Type B pancreatic cell (in vitro differentiated cells): ENCODE results near the gene DGKI. TPM values are rescaled to one million over a fixed set of nuclear protein-coding genes. Genes with fewer than 3 reads are reported as not detected.
A peak's percentile ranks its signal among the peaks of the same experiment; 100 is the strongest.

ENCODE experiments used
- DNase-seq: peaks from one replicate; pipeline ENCODE4 v3.0.0; 2021; ENCODE audit warnings: mixed read lengths; ENCODE audit not compliant: unreplicated experiment; ENCODE audit errors: extremely low spot score
- H3K27ac Mint-ChIP-seq: 2 replicates; pipeline ENCODE4 v1.8.0; 2021; ENCODE audit warnings: mild to moderate bottlenecking, mixed read lengths
- H3K27me3 Mint-ChIP-seq: 2 replicates; pipeline ENCODE4 v1.8.0; 2021; ENCODE audit warnings: mixed read lengths
- H3K36me3 Mint-ChIP-seq: 2 replicates; pipeline ENCODE4 v1.8.0; 2021; ENCODE audit warnings: mixed read lengths
- H3K4me1 Mint-ChIP-seq: one replicate; pipeline ENCODE4 v1.8.0; 2021; ENCODE audit warnings: mixed read lengths; ENCODE audit not compliant: unreplicated experiment
- H3K4me3 Mint-ChIP-seq: 2 replicates; pipeline ENCODE4 v1.8.0; 2021; ENCODE audit warnings: mild to moderate bottlenecking, mixed read lengths
- H3K9me3 Mint-ChIP-seq: 2 replicates; pipeline ENCODE4 v1.8.0; 2021; ENCODE audit warnings: mixed read lengths
- CTCF ChIP-seq: fragments of 200-600 bp; sonication (generic); conservative IDR thresholded peaks from 2 replicates; pipeline ENCODE4 v1.5.0; 2021; ENCODE audit warnings: antibody characterized with exemption, mild to moderate bottlenecking
- total RNA-seq: library from RNA; stranded (reverse); gene quantifications from 2 replicates; pipeline ENCODE4 v1.2.1, GENCODE V29; 2021; ENCODE audit warnings: low replicate concordance

Gene DGKI
- total RNA-seq, 1 donor from 2014 or later = 2.8 TPM

DNA sequence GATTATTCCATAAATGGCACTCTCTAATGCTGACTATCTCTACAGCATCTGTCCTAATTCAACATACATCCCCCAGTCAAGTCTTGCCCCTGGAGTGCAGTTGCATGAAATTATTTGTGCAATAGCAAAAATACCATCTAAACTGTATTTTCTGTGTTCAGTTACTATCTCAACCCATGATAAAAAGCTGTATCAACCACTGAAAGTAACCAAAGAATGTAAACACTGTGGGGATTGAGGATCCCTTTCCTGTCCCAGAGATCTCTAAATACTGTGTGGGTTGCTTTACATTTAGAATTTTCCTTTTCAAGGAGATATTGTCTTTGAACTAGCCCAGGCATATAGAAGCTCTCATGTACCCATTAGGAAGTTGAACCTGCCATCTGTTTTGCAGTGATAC, 23.9 kb upstream of the DGKI start:
- peaks cover 5% of the 10 kb centered on the region for H3K4me1 Mint-ChIP-seq
- H3K9me3 Mint-ChIP-seq = peaks cover 9% of the 10 kb centered on the region
- TF ChIP-seq CTCF = no peak
- no peaks in the 10 kb centered on the region for H3K27me3 Mint-ChIP-seq
- no peak overlapping the region for H3K27ac Mint-ChIP-seq
- peaks cover 60% of the 10 kb centered on the region for H3K36me3 Mint-ChIP-seq
- H3K4me3 Mint-ChIP-seq = no peak overlapping the region
- DNase-seq = no peak

DNA sequence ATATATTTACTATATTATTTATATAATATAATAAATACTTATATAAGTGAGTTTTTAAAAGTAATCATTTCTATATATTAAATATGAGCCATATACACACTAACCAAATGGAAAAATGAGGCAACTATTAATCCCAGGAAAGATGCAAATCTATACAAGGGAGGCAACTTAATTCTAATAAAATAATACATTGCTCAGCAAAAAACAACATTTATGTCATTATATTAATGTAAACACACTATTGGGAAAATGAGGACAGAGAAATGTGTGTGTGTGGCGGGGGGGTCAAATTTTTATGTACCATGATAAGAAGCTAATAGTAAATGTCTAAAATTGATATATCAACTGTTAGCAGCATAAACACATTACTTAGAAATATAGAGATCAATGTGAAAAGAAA, 23.3 kb upstream of the DGKI start:
- no peak for DNase-seq
- TF ChIP-seq CTCF = no peak
- no peak overlapping the region for H3K4me3 Mint-ChIP-seq

DNA sequence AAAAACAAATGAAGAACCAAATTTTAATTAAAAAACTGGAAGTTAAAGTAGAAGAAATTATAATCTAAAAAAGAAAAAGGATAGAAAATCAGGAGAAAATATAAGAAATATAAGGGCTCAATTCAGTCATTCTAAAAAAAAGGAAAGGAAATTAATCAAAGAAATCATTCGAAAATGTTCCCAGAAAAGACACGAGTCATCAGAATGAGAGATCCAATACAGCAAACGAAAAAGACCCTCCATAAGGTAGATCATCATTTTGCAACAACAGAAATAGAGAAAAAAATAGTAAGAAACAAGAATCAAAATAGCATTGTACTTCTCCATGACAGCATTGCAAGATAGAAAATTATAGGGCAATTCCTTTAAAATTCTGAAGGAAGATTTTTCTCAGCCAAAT, 22.5 kb upstream of the DGKI start:
- no peak overlapping the region for H3K4me3 Mint-ChIP-seq
- no peak for TF ChIP-seq CTCF
- H3K27ac Mint-ChIP-seq = no peak overlapping the region
- H3K27me3 Mint-ChIP-seq = no peaks in the 10 kb centered on the region
- no peaks in the 10 kb centered on the region for H3K4me1 Mint-ChIP-seq
- peaks cover 61% of the 10 kb centered on the region for H3K36me3 Mint-ChIP-seq
- peaks cover 13% of the 10 kb centered on the region for H3K9me3 Mint-ChIP-seq
- DNase-seq = no peak

More for the DNA sequence above, 23.3 kb upstream of the DGKI start:
- H3K4me1 Mint-ChIP-seq = peaks cover 5% of the 10 kb centered on the region
- H3K9me3 Mint-ChIP-seq = peaks cover 13% of the 10 kb centered on the region
- peaks cover 63% of the 10 kb centered on the region for H3K36me3 Mint-ChIP-seq
- H3K27me3 Mint-ChIP-seq = no peaks in the 10 kb centered on the region
- H3K27ac Mint-ChIP-seq = no peak overlapping the region

GRCh38 chr7:137867289-137867688, 20.5 kb upstream of the DGKI start:
- DNase-seq = no peak
- Mint-ChIP-seq H3K27ac (no peak overlapping the region), H3K4me1 (no peaks in the 10 kb centered on the region), H3K36me3 (peaks cover 60% of the 10 kb centered on the region), H3K4me3 (no peak overlapping the region), H3K27me3 (no peaks in the 10 kb centered on the region), H3K9me3 (peaks cover 13% of the 10 kb centered on the region)
- TF ChIP-seq CTCF = no peak

GRCh38 chr7:137865764-137866163, 19.0 kb upstream of the DGKI start:
- Mint-ChIP-seq H3K27me3 (no peaks in the 10 kb centered on the region), H3K36me3 (peaks cover 63% of the 10 kb centered on the region), H3K4me3 (no peak overlapping the region), H3K4me1 (no peaks in the 10 kb centered on the region), H3K9me3 (peaks cover 13% of the 10 kb centered on the region), H3K27ac (no peak overlapping the region)
- DNase-seq = no peak
- TF ChIP-seq CTCF = no peak

GRCh38 chr7:137862964-137863363, 16.2 kb upstream of the DGKI start:
- H3K9me3 Mint-ChIP-seq = peaks cover 8% of the 10 kb centered on the region
- H3K27ac Mint-ChIP-seq = peak overlapping the region; percentile 44
- no peaks in the 10 kb centered on the region for H3K4me1 Mint-ChIP-seq
- no peak for TF ChIP-seq CTCF
- DNase-seq = no peak
- H3K27me3 Mint-ChIP-seq = no peaks in the 10 kb centered on the region
- H3K36me3 Mint-ChIP-seq = peaks cover 55% of the 10 kb centered on the region
- H3K4me3 Mint-ChIP-seq = no peak overlapping the region
